ENCODE results near the gene SEH1L.
"Not testable (repeated sequence)": the region's sequence is repeated elsewhere in the genome, so short reads cannot be mapped to it uniquely, and the experiment has no call there.

The SEH1L gene

DNA sequence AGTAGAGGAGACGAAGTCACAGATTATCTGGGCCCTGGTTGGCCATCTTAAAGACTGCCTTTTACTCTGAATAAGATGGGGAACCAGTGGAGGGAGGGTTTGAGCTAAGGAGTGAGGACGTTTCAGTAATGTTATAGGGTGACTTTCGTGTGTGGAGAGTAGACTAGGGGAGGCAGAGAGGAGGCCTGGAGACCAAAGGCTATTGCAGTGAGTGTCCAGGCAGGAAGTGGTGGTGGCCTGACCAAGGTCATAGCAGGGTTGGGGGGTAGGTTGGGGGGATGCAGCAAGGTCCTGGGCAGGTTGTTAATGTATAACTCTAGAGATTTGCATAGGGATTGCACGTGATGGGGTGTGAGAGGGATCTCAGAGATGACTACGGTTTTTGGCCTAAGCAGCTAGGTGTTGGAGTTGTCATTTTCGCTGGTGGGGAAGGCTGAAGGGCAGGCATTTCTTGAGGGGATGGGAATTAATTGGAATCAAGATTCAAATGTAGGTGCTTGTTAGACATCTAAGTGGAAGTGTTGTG lies 48.2 kb downstream of the SEH1L start:
- no peak for DNase-seq (ENCODE audit: low read depth)

DNA sequence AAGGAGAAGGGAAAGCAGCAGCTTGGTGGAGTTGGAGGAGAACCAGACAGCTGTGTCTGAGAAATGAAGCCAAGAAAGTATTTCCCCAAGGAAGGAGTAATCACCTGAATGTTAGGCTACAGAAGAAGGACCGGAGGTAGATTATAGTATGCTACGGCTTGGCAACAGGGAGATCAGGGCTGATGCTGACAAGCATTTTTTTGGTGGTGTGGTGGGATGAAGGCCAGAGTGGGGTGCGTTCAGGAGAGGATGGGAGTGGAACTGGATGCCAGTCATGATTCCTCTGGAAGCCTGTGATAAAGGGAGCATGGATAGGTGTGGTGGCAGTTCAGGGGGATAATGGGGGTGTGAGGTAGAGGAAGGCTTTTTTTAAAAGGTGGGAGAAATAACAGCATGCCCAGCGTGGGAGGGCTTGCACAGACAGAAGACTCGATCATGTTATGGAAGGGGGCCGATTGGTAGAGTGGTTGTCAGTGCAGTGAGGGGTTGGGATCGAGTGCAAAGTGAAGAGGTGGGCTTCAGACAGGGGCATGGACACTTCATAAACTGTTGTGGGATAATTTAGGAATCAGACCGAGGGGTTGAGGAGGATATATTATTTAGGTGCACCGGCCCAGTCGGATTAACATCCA lies 49.0 kb downstream of the SEH1L start:
- no peak for DNase-seq (ENCODE audit: low read depth)

DNA sequence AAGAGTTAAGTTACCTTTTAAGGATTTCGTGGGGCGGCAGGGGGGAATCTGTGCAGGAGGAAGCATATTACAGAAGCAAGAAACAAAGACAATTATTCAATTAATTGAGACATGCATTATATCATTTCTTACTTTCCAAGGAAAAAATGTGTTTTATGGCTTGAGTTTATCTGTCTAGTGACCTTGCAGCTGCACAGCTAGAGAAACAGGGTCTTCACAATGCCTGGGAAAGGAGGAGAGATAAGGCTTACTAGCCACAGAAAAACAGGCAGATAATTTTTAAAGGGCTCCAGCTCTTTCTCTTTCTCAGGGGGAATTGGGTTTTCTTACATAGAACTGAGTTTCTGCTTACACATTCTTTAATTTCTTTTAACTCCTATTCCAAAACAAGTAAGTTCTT lies 49.5 kb downstream of the SEH1L start:
- not testable (repeated sequence) for DNase-seq (ENCODE audit: low read depth)

DNA sequence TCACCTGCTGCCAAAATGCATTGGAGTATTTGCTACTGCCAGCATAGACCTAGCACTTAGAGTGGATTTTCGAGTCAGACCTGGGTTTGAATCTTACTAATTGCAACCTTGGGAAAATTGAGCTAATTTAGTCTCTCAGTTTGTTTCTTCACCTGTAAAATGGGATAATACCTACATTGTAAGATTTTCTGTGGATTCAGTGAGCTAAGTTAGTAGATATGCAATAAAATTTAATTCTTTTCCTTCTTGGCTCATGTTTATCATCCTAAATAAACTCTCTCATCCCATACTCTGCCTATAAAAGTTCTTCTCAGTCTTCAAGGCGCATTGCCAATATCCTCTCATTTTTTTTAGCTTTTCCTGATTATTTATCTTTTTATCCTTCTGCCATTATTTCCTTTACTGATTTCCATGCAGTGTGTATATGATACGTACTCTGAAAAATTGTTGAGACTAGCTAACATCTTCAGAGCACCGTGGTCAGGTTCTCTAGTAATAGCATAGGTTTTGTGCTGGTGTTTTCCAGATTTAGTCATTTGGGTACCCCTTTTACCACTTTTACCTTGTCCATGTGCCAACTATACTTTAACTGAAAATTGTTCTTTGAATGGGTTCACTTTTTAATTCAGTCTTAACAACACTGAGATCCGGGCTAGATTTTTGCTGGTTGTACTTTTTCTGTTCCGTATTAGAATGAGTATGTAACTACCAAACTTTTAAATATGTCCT lies 50.7 kb downstream of the SEH1L start:
- DNase-seq (ENCODE audit: low read depth) = no peak

DNA sequence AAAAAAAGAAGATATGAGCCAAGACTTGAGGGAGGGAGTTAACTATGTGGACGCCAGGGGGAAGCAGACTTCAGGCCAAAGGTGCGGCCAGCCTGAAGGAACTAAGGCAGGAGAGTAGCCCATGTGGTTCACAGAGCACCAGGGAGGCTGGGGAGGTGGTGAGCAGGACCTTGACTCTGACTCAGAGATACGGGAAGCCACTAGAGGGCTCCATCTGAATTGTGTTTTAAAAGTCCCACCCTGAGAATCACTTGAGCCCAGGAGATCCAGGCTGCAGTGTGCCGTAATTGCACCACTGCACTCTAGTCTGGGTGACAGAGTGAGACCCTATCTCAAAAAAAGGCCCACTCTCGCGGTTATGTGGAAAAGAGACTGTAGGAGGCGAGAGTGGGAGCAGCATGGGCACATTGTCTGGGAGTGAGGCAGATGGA lies 55.7 kb downstream of the SEH1L start:
- DNase-seq (ENCODE audit: low read depth) = no peak

DNA sequence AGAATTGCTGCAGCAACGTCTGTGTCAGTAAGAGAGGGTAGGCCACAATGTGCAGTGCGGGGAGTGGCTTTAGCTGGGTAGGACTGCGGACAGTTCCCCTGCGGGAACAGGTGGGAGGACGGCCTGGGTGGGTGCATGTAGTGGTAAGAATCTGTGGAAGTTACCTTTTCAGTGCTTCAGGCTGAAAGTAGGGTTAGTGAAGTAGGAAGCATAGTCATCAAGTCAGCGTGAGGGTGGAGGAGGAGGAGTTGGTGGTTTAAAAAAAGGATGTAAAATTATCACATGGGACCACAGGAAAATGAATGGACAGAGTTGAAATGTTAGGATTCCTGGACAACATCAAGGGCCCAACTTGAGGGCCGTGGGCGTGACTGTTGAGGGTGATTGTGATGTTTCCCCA lies 56.6 kb downstream of the SEH1L start:
- DNase-seq (ENCODE audit: low read depth) = no peak

DNA sequence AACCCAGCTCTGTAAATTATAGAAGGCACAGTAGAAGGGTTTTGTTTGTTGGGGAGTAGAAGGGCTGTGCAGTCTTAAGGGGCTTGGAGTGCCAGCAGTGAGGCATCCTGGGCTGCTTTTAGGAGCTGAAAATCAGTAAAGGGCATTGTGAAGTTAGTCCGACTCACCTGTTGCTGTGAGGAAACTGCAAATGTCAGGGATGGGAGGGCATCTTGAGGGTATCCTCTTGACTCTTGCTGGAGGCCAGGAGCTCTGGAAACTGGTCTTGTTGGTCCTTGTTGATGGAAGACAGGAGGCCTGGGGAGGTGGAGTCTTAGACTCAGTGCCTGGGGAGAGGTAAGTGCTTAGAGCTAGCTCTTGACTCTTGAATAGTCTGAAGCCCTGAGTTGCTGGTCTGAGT lies 57.5 kb downstream of the SEH1L start:
- DNase-seq (ENCODE audit: low read depth) = no peak

DNA sequence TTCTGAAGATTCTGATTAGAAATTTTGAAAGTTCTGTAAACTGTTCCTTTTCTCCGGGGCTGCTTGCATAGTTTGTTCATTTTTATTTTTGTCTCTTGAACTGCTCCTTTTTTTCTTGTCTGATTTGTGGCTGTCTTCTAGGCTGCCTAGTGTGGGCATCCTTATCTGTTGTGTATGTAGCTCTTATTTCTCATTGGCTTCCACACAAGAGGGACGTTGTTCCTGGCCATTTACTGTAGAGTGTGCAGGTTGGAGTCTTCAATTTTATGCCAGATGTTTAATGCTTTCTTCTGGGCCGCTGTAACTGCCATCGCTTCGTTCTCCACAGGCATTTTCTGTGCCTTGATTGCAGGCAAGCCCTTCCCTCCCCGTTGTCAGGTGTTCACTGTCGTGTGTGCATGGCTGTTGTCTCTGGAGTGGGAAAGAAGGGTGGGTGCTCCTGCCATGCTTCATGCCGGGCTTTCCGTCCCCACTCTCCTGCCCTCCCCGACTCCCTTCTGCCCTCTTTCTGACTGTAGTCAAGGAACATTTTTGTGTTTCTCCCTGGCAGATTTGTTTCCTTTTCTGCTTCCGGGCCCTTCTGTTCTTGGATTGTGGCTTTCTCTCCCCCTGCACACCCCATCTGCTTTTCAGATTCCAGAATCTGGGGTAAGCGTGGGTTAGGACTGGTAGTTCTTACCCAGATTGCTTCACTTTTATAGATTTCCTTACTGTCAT lies 58.9 kb downstream of the SEH1L start:
- no peak for DNase-seq (ENCODE audit: low read depth)

DNA sequence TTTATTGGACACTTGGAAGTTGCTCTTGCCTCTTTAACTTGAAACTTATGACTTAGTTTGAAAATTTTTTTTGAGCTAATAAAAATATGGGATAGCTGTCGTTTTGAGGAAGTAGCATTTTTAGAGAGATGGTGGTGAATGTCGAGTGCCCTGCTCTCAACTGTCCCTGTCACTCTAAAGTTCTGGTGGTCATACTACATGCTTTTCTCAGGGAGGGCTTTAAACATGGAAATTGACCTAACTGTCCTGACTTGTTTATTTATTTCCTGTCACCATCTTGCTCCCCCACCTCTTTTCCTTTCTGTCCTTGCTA lies 59.4 kb downstream of the SEH1L start:
- no peak for DNase-seq (ENCODE audit: low read depth)

DNA sequence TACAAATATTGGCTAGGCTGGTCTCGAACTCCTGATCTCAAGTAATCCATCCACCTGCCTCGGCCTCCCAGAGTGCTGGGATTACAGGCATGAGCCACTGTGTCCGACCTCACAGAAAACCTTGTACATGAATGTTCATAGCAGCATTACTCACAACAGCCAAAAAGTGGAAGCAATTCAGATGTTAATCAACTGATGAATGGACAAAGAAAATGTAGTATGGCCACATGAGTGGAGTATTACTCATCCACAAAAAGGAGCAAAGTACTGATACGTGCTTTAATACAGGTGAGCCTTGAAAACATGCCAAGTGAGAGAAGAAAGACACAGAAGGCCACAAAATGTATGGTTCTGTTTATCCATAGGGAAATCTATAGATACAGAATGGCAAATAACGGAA lies 63.9 kb downstream of the SEH1L start:
- DNase-seq (ENCODE audit: low read depth) = no peak

DNA sequence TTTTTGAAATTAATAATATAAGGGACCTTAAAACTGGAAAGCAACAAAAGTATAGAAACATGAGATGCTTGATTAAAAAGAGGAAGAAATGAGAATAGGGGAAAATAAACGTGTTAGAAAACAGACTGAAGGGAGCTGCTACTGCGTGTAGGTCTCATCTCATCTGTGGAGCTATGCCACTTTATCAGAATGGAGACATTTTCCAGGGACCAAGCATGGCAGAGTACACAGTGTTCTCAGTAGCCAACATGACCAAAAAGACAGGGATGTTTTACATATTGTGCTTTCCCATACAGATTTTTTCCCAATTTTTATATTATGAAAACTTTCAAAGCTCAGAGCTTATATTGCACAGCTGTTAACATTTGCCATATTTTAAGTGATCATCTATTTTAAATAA lies 66.4 kb downstream of the SEH1L start:
- DNase-seq (ENCODE audit: low read depth) = no peak

DNA sequence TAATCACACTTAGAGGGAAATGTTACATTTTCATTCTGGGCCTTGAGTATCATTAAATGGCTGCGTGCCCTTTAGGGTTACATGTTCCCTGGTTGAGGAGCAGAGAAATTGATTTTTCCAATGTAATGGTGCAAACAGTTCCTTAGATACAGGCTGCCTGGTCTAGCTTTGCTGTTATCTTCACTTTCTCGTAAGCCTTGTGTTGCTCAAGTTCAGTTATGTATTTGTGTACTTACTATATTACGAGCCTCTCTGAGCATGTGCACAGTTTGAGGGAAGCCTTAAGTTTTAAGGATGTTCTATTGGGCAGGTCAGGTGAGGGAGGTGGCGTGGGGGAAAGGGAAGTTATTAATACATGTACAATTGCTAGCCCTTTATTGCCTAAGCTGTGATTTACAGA lies 67.0 kb downstream of the SEH1L start:
- no peak for DNase-seq (ENCODE audit: low read depth)

DNA sequence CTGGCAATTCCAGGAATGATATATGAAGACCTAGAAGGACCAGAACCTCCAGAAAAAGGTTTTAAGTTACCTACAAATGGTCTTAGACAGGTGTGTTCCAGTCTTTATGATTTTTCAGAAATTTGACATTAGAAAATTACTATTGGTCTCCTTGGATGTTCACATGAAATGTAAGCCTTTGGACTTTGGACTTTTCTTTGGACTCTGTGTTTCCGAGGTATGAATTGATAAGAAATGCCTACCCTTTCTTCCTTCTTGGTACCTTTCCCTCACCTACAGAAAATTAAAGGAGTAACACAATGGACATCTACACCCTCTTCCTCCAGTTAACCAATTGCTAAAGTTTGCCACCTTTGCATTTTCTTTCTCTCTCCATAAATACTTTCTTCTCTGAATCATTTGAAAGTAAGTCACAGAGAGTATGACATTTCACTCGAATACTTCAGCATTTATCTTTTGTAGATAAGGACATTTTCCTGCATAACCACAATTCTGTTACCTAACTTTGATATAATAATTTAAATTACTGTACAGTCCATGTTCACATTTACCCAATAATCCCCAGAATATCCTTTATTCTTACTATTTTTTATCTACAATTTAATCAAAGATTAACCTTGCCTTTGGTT lies 69.5 kb downstream of the SEH1L start:
- no peak for DNase-seq (ENCODE audit: low read depth)

DNA sequence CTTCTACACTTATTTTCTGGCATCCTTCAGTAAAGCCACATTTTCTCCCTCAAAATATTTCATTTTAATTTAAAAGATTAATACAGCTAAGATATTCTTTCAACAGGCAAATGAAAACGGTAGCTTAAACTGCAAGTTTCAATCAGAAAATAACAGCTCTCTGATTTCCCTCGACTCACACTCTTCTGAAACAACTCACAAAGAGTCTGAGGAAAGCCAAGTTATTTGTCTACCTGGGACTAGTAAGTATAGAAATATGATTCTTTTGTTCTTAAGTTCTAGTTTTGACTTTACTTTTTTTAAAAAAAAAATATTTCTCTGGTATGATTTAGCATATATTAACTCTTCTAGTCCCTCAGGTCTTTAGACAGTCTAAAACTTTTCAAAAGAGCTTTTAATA lies 70.6 kb downstream of the SEH1L start:
- DNase-seq (ENCODE audit: low read depth) = no peak

DNA sequence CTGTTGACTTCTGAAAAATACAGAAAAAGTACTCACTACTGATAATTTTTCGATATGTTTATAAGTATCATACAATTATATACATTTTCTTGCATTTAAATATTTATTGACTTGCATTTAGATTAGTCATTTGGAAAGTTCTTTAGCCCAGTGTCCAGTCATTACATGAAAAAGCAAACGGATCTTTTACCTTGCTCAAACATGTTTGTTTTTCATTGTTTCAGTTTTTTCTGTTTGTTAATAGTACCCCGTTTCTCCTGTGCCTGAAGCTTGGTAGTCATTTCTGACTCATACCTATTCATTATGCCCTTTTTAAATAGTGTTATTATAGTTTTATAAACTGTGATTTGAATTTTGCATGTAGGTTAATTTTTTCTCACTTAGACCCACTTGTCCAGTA lies 71.5 kb downstream of the SEH1L start:
- DNase-seq (ENCODE audit: low read depth) = no peak

DNA sequence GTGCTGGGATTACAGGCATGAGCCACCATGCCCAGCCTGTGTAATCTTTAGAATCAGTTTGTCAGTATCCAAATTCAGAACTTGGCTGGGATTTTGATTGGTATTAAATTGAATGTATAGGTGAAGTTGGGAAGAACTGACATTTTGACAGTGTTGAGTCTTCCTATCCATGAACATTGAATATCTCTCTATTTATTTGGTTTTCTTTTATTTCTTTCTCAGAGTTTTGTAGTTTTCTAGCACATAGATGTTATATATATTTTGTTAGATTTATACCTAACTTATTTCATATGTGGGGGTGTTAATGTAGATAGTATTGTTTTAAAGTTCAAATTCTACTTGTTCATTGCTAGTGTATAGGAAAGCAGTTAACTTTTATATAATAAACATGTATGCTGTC lies 74.8 kb downstream of the SEH1L start:
- no peak for DNase-seq (ENCODE audit: low read depth)

DNA sequence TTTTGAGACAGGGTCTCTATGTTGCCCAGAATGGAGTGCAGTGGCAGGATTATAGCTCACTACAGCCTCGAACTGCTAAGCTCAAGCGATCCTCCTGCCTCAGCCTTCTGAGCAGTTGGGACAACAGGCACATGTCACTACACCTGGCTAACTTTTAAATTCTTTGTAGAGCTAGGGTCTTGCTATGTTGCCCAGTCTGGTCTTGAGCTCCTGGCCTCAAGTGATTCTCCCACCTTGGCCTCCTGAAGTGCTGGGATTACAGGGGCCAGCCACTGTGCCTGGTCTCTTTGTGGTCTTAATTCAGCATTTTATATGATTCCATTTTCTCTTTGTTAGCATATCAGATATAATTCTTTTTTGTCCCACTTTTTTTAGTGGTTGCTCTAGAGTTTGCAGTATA lies 77.4 kb downstream of the SEH1L start:
- no peak for DNase-seq (ENCODE audit: low read depth)

DNA sequence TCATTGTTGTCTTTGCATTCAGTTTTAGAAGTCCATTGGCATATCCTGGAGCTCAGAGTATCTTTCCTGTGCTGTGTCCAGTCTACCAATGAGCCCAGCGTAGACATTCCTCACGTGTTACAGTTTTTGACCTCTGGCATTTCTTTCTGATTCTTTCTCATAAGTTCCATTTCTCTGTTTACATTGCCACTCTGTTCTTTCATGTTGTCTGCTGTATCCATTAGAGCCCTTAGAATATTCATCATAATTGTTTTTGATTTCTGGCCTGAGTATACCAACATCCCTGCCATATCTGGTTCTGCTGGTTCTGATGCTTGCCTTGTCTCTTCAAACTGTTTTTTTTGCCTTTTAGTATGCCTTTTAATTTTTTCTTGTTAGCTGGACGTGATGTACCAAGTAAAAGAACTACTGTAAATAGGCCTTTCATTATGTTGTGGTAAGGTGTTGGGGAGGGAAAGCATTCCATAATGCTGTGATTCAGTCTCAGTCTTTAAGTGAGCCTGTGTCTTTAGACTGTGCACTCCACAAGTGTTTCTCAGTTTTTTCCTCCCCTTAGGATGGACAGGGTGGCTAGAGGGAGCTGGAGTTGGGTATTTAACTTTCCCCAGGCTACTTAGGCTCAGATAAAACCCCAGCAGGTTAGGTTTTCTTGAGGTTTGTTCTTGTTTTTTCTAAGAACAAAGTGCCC lies 78.9 kb downstream of the SEH1L start:
- no peak for DNase-seq (ENCODE audit: low read depth)

DNA sequence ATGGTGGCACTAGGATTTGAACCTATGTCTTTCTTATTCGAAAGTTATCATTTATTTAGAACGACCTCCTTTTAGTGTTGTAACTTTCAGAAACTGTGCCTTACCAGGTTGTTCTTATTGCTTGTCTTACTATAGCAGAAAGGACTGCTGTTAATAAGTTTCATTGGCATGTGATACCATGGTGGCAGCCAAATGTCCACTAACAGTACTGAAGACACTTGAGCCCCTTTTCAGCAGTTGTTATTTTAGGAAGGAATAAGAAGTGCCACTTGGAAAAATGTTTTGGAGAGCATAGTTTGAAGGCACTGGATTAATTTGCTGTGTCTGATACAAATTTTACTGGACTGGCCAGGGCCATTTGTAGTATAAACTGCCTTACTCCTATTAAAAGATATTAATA lies 81.1 kb downstream of the SEH1L start:
- no peak for DNase-seq (ENCODE audit: low read depth)

DNA sequence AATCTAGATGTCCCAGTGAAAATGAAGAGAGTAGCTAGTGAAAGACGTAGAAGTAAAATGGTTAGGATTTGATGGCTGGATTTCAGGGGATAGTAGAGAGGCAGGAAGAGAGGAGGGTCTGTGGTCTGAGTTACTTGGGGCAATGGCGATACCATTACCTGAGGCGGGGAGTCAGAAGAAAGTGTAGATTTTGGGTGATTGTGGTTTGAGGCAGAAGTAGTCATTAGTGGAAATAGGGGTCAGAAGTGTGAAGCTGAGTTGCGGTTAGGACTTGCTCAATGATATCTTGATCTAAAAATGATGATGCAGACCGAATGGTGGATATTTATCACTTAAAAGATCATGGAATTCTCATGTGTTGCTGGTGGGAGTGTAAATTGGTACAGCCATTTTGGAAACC lies 84.4 kb downstream of the SEH1L start:
- DNase-seq (ENCODE audit: low read depth) = no peak

DNA sequence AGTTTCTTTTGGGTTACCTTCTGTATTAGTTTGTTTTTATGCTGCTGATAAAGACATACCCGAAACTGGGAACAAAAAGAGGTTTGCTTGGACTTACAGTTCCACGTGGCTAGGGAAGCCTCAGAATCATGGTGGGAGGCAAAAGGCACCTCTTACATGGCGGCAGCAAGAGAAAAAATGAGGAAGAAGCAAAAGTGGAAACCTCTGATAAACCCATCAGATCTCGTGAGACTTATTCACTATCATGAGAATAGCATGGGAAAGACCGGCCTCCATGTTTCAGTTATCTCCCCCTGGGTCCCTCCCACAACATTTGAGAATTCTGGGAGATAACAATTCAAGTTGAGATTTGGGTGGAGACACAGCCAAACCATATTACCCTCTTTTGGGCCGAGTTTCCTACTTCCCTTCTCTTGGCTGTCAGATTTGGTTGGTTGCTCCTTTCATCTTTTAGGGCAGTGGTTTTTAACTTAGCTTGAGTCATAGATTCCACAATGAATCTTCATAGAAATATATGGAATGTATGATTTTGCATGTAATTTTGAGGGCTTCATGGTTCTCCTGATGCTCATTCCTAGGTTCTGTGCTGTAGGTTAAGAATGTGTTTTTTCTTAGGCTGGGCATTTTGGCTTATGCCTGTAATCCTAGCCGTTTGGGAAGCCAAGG lies 87.6 kb downstream of the SEH1L start:
- no peak for DNase-seq (ENCODE audit: low read depth)
